HEK293T (cell line): Measurements from ENCODE around the gene ANXA1.

Experiments
- CTCF ChIA-PET: fragments of 350-600 bp; formaldehyde crosslinking; extraction: SDS; loops from one replicate; lab custom pipeline; 2021; ENCODE audit warnings: antibody characterized with exemption, inconsistent platforms; lab: Yijun Ruan, JAX
- POLR2A ChIA-PET: fragments of 350-600 bp; formaldehyde crosslinking; extraction: SDS; loops from one replicate; lab custom pipeline; 2020; ENCODE audit warnings: antibody characterized with exemption, inconsistent platforms; lab: Yijun Ruan, JAX
- DNase-seq: peaks from one replicate; pipeline ENCODE4 v3.0.0; 2012; ENCODE audit warnings: mixed read lengths; ENCODE audit errors: extremely low spot score
- ARNT ChIP-seq: fragments of 450-650 bp; IDR thresholded peaks from 2 replicates; pipeline ENCODE4 v1.6.1; 2017; ENCODE audit warnings: mild to moderate bottlenecking
- BHLHE40 ChIP-seq: fragments of 450-650 bp; IDR thresholded peaks from 2 replicates; pipeline ENCODE4 v1.6.1; 2016; ENCODE audit warnings: mild to moderate bottlenecking, moderate library complexity, borderline replicate concordance
- CTBP1 ChIP-seq: fragments of 450-650 bp; IDR thresholded peaks from 2 replicates; pipeline ENCODE4 v1.6.1; 2016; ENCODE audit warnings: borderline replicate concordance
- ELF4 ChIP-seq: fragments of 450-650 bp; IDR thresholded peaks from 2 replicates; pipeline ENCODE4 v1.6.1; 2017; ENCODE audit warnings: antibody characterized with exemption
- FOXA1 ChIP-seq: fragments of 450-650 bp; IDR thresholded peaks from 2 replicates; pipeline ENCODE4 v1.6.1; 2016; ENCODE audit warnings: mild to moderate bottlenecking
- FOXK2 ChIP-seq: fragments of 450-650 bp; IDR thresholded peaks from 2 replicates; pipeline ENCODE4 v1.6.1; 2016; ENCODE audit warnings: mild to moderate bottlenecking
- FOXM1 ChIP-seq: fragments of 450-650 bp; IDR thresholded peaks from 2 replicates; pipeline ENCODE4 v1.6.1; 2017; ENCODE audit warnings: mild to moderate bottlenecking, borderline replicate concordance
- HDGF ChIP-seq: fragments of 450-650 bp; IDR thresholded peaks from 2 replicates; pipeline ENCODE4 v1.6.1; 2017; ENCODE audit warnings: antibody characterized with exemption, borderline replicate concordance
- L3MBTL2 ChIP-seq: fragments of 450-650 bp; conservative IDR thresholded peaks from 2 replicates; pipeline ENCODE4 v1.6.1; 2016; ENCODE audit warnings: mild to moderate bottlenecking
- LEF1 ChIP-seq: fragments of 450-650 bp; IDR thresholded peaks from 2 replicates; pipeline ENCODE4 v1.6.1; 2017; ENCODE audit warnings: mild to moderate bottlenecking, borderline replicate concordance
- NFRKB ChIP-seq: fragments of 450-650 bp; IDR thresholded peaks from 2 replicates; pipeline ENCODE4 v1.6.1; 2016; ENCODE audit warnings: mild to moderate bottlenecking, moderate library complexity
- PKNOX1 ChIP-seq: fragments of 450-650 bp; IDR thresholded peaks from 2 replicates; pipeline ENCODE4 v1.6.1; 2016
- SP1 ChIP-seq: fragments of 450-650 bp; IDR thresholded peaks from 2 replicates; pipeline ENCODE4 v1.6.1; 2017
- SUZ12 ChIP-seq: fragments of 450-650 bp; IDR thresholded peaks from 2 replicates; pipeline ENCODE4 v1.6.1; 2016; ENCODE audit warnings: mild to moderate bottlenecking
- TARDBP ChIP-seq: fragments of 450-650 bp; IDR thresholded peaks from 2 replicates; pipeline ENCODE4 v1.6.1; 2016
- ZNF384 ChIP-seq: fragments of 450-650 bp; IDR thresholded peaks from 2 replicates; pipeline ENCODE4 v1.6.1; 2016

The ANXA1 gene

DNA sequence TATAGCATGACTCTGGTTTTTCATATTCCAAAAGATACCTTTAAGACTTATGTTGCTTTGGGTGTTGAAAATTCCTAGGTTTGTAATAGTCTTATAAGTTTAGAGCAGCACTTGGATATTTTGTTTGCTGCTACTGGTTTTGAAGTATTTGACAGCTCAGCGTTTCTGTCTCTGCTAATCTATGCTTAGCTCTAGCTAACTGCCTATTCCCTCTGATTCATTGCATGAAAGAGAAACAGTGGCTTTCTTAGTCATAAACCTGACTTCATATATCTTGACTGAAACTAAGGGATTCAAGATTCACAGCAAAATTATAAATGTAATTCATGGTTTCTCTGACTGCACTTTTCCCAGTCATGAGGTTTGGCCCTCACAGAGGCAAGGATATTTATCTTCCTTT lies 35.6 kb upstream of the ANXA1 start:
- CTCF ChIA-PET, result interaction anchor here (1.9 kb wide), 1 partner anchor 9 kb away, joined by 5 read pairs; no protein-coding TSS in a partner anchor
- TF ChIP-seq FOXA1 (no peak), ZNF384 (no peak), L3MBTL2 (no peak), CTBP1 (no peak), LEF1 (no peak), SP1 (no peak), ELF4 (no peak), BHLHE40 (no peak), FOXK2 (no peak)
- POLR2A ChIA-PET, result no interaction called here
- no peak for DNase-seq

GRCh38 chr9:73116880-73117279 lies 34.8 kb upstream of the ANXA1 start:
- CTCF ChIA-PET, result interaction anchor here (1.9 kb wide), 1 partner anchor 9 kb away, joined by 5 read pairs; no protein-coding TSS in a partner anchor
- TF ChIP-seq ELF4 (no peak), LEF1 (no peak), FOXK2 (no peak), FOXM1 (no peak), SUZ12 (no peak), ZNF384 (no peak), HDGF (no peak), TARDBP (no peak), BHLHE40 (no peak), NFRKB (no peak), CTBP1 (no peak), FOXA1 (no peak), L3MBTL2 (no peak), ARNT (no peak)
- POLR2A ChIA-PET, result no interaction called here
- no peak for DNase-seq

- TF ChIP-seq ZNF384 (no peak), BHLHE40 (no peak), CTBP1 (no peak), FOXK2 (no peak), L3MBTL2 (no peak), LEF1 (no peak), PKNOX1 (no peak)
- POLR2A ChIA-PET, result no interaction called here
- DNase-seq, result no peak
- CTCF ChIA-PET, result interaction anchor here (0.7 kb wide), 1 partner anchor 206 kb away, joined by 3 read pairs; no protein-coding TSS in a partner anchor
Observed at GRCh38 chr9:73118286-73118685, 33.4 kb upstream of the ANXA1 start.

DNA sequence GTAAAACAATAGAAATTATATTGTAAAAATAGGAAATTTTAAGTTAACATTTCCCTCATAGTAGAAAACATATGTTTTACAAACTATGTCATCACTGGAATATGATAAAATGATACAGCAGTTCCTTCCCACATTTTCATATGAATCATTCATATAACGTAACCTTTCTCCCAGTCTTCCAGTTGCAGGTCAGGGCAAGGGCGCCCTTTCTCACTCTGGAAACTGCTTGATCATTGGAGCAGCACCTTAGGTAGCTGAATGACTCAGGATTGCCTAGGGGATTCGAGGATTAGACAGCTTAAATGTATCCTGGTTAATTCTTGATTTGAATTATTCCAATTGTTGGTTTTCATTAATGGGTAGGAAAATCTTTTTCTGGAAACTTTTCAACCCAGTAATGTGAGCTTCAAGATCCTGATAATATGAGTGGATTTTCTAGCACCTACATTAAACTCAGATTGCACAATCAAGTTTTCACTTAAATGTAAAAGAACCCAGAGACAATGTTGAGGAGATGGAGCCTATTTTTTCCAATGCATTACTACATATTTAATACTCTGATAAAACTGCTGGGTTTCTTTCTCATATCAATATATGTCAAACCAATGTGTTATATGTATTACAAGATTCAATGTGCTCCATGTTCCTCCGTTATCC lies 32.6 kb upstream of the ANXA1 start:
- DNase-seq, result no peak
- ChIA-PET POLR2A (no interaction called here), CTCF (interaction anchor here (0.6 to 0.7 kb wide), 2 partner anchors 207 to 261 kb away, joined by 3 to 4 read pairs; no protein-coding TSS in a partner anchor)
- TF ChIP-seq FOXA1 (no peak), FOXK2 (no peak), TARDBP (no peak), NFRKB (no peak), L3MBTL2 (no peak), SP1 (no peak), CTBP1 (no peak)

GRCh38 chr9:73121375-73121935 lies 30.2 kb upstream of the ANXA1 start:
- no peak for TF ChIP-seq LEF1
- no peak for TF ChIP-seq SUZ12
- TF ChIP-seq ELF4, result no peak
- no peak for TF ChIP-seq FOXA1
- no peak for TF ChIP-seq BHLHE40
- TF ChIP-seq SP1, result no peak
- TF ChIP-seq ARNT, result no peak
- no peak for TF ChIP-seq NFRKB
- TF ChIP-seq ZNF384, result no peak
- no peak for TF ChIP-seq CTBP1
- no peak for TF ChIP-seq PKNOX1
- CTCF ChIA-PET, result no interaction called here
- POLR2A ChIA-PET, result no interaction called here
- no peak for DNase-seq

DNA sequence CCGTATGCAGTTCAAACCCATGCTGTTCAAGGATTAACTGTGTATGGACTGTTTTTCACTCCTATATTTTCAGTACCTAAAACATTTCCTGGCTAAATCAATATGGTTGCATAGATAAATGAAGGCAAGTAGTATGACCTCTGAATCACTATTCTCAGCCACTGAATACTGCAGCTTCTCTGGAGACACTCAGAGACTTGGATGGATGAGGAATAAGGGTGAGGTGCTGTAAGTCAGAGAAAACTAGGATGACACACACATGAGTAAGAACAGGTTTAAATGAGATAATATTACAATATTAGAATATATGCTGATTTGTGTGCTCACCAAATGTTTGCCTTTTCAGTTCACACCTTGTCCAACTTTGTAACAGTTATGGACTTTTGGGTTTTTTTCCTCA lies 26.0 kb upstream of the ANXA1 start:
- no peak for TF ChIP-seq SP1
- TF ChIP-seq TARDBP, result no peak
- TF ChIP-seq ZNF384, result no peak
- TF ChIP-seq FOXK2, result no peak
- DNase-seq, result no peak
- POLR2A ChIA-PET, result no interaction called here
- CTCF ChIA-PET, result no interaction called here
